Osteocyte (in vitro differentiated cells): Measurements from ENCODE around the gene KCNJ11. TPM values are rescaled to one million over a fixed set of nuclear protein-coding genes. Genes with fewer than 3 reads are reported as not detected.

ENCODE experiments used
- DNase-seq: peaks from one replicate; pipeline ENCODE4 v3.0.0; 2021; ENCODE audit warnings: mixed read lengths; ENCODE audit not compliant: unreplicated experiment; ENCODE audit errors: extremely low spot score
- H3K27ac Mint-ChIP-seq: one replicate; pipeline ENCODE4 v1.8.0; 2021; ENCODE audit warnings: mild to moderate bottlenecking, mixed read lengths; ENCODE audit not compliant: unreplicated experiment
- H3K27me3 Mint-ChIP-seq: one replicate; pipeline ENCODE4 v1.8.0; 2021; ENCODE audit warnings: mixed read lengths; ENCODE audit not compliant: unreplicated experiment
- H3K36me3 Mint-ChIP-seq: one replicate; pipeline ENCODE4 v1.8.0; 2021; ENCODE audit warnings: mixed read lengths; ENCODE audit not compliant: unreplicated experiment
- H3K4me1 Mint-ChIP-seq: one replicate; pipeline ENCODE4 v1.8.0; 2021; ENCODE audit warnings: mixed read lengths; ENCODE audit not compliant: unreplicated experiment
- H3K4me3 Mint-ChIP-seq: one replicate; pipeline ENCODE4 v1.8.0; 2021; ENCODE audit warnings: mild to moderate bottlenecking, moderate library complexity, mixed read lengths; ENCODE audit not compliant: unreplicated experiment
- H3K9me3 Mint-ChIP-seq: one replicate; pipeline ENCODE4 v1.8.0; 2021; ENCODE audit warnings: mixed read lengths; ENCODE audit not compliant: unreplicated experiment
- long read RNA-seq: library from polyadenylated mRNA; unstranded; transcript quantifications from one replicate; pipeline ENCODE4 v2.0.0, GENCODE V29; 2021
- total RNA-seq: library from RNA; stranded (reverse); gene quantifications from 2 replicates; pipeline ENCODE4 v1.2.1, GENCODE V29; 2021
- TF ChIP-seq, protein P1 (sequence below): fragments of 200-600 bp; sonication (generic); IDR thresholded peaks from 2 replicates; pipeline ENCODE4 v1.5.0; 2021; ENCODE audit warnings: antibody characterized with exemption, mild to moderate bottlenecking, moderate library complexity

Gene KCNJ11
- total RNA-seq = not detected in 2 replicates
- long read RNA-seq = 0 reads

DNA sequence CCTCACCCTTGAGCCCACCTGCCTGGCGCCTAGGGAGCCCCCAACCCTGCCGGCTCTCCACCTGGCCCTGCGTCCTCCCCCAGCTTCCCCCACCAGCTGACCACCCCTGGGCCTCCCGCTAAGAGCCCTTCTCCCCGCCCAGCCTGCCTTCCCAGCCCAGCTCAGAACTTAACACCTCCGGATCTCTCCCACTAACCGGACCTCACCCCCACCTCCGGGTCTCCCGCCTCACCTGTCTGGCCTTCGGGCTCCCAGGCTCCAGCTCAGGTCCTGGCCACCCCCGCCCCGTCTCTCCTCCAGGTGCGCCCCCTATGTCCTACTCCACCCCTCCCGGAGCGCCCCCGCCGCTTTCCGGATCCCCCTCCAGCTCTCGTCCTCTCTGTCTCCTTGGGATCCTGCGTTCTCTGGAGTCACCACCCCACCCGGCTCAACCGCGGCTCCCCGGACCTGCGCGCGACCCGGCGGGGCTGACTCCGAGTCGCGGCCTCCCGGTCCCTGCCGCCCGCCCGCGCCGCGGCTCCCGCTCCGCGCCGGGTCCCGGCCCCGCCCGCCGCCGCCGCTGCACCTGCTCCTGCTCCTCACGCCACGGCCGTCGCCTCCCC lies at the start of gene KCNJ11:
Gene KCNJ11 (minus strand): TSS at position 51 of the 602 bp plus-strand sequence. CDS start 568 bp downstream, outside the sequence.
- no peak within 1 kb of the TSS for H3K27ac Mint-ChIP-seq
- TF ChIP-seq, protein P1, sequence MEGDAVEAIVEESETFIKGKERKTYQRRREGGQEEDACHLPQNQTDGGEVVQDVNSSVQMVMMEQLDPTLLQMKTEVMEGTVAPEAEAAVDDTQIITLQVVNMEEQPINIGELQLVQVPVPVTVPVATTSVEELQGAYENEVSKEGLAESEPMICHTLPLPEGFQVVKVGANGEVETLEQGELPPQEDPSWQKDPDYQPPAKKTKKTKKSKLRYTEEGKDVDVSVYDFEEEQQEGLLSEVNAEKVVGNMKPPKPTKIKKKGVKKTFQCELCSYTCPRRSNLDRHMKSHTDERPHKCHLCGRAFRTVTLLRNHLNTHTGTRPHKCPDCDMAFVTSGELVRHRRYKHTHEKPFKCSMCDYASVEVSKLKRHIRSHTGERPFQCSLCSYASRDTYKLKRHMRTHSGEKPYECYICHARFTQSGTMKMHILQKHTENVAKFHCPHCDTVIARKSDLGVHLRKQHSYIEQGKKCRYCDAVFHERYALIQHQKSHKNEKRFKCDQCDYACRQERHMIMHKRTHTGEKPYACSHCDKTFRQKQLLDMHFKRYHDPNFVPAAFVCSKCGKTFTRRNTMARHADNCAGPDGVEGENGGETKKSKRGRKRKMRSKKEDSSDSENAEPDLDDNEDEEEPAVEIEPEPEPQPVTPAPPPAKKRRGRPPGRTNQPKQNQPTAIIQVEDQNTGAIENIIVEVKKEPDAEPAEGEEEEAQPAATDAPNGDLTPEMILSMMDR = no peak
- H3K4me3 Mint-ChIP-seq = peak within 1 kb of the TSS; percentile 75
- DNase-seq = no peak
- H3K9me3 Mint-ChIP-seq = no peaks in the 10 kb centered on the region
- H3K4me1 Mint-ChIP-seq = peaks cover 3% of the 10 kb centered on the region
- H3K27me3 Mint-ChIP-seq = peaks cover 23% of the 10 kb centered on the region
- H3K36me3 Mint-ChIP-seq = no peaks in the 10 kb centered on the region

DNA sequence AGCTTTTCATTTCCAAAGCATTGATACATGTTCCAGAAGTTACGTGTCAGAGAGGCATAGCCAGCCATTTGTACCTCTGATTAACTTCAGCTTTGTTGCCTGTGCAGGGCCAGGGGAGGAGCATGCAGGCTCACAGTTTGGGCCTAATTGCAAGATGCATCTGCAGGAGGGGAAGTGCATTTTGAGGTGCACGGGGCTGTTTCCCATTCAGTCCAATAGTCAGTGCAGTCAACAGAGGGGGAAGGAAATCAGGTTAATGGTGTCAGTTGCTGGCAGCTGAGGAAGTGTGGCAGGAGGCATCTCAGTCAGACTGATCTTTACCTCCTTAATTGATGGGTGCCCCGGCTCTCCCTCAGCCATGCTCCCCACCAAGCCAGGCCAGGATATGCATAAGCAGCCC lies 48.9 kb upstream of the KCNJ11 start:
- no peaks in the 10 kb centered on the region for H3K36me3 Mint-ChIP-seq
- TF ChIP-seq, protein P1 = no peak
- peaks cover 57% of the 10 kb centered on the region for H3K27me3 Mint-ChIP-seq
- H3K4me1 Mint-ChIP-seq = no peaks in the 10 kb centered on the region
- no peak overlapping the region for H3K4me3 Mint-ChIP-seq
- H3K27ac Mint-ChIP-seq = no peak overlapping the region
- DNase-seq = no peak
- peaks cover 7% of the 10 kb centered on the region for H3K9me3 Mint-ChIP-seq

DNA sequence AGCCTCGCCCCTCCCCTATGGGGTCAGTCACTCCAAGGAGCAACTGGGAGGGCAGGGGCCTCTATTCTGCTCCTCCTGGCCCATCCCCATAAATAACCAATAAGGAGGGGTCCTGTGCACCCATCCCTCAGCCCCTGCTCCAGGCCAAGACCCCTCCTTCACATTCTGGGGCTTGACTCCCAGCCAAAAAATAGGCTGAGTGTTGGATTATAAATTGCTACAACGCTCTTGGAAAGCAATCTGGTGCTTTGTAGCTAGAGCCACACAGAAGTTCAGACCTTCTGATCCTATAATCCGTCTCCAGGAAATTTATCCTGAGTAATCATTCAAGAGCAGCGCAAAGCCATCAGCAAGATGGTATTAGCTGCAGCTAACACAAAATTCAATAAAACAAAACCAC lies 45.6 kb upstream of the KCNJ11 start:
- H3K27me3 Mint-ChIP-seq = peaks cover 44% of the 10 kb centered on the region
- H3K4me1 Mint-ChIP-seq = no peaks in the 10 kb centered on the region
- TF ChIP-seq, protein P1 = no peak
- H3K36me3 Mint-ChIP-seq = no peaks in the 10 kb centered on the region
- no peak for DNase-seq
- H3K4me3 Mint-ChIP-seq = no peak overlapping the region
- no peaks in the 10 kb centered on the region for H3K9me3 Mint-ChIP-seq
- H3K27ac Mint-ChIP-seq = no peak overlapping the region

DNA sequence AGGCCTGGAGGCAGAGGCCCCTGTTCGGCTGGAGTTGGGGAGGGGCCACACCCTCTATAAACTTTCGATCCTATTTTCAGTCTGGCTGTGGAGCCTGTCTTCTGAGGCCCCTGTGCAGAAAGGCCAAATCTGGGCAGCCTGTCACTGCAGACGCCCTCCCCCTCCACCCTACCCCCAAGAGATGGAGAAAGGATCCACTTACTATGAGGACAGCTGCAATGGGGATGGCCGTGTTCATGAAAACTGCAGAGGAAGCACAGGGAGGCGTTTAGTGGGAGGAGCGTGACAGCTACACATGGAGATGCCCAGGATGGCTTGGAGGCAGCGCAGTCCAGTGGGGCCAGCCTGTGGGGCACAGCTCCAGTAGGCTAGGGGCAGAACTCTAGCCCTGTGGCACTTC lies 43.5 kb upstream of the KCNJ11 start:
- TF ChIP-seq, protein P1 = no peak
- H3K9me3 Mint-ChIP-seq = no peaks in the 10 kb centered on the region
- H3K4me3 Mint-ChIP-seq = no peak overlapping the region
- no peak for DNase-seq
- no peaks in the 10 kb centered on the region for H3K36me3 Mint-ChIP-seq
- H3K27me3 Mint-ChIP-seq = peaks cover 40% of the 10 kb centered on the region
- H3K4me1 Mint-ChIP-seq = no peaks in the 10 kb centered on the region
- no peak overlapping the region for H3K27ac Mint-ChIP-seq

DNA sequence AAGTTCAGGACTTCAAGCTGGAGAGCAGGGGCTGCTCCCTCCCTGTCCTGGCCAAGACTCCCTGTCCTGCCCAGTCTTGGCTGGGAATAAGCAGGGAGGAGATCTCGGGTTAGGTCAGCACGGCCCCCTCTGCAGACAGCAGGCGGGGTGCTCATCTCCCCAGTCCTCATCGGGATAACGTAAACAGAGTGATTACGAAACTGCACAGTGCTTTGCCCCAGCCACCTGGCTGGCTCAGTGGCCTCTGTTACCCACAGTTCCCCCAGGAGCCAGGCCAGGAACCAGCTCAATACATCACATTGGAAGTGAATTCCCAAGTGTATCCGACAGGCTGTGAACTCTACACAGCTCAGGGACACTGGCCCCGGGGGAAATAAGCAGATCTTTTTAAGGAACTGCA lies 42.7 kb upstream of the KCNJ11 start:
- no peak overlapping the region for H3K27ac Mint-ChIP-seq
- TF ChIP-seq, protein P1 = no peak

More for the DNA sequence above, 42.7 kb upstream of the KCNJ11 start:
- Mint-ChIP-seq H3K36me3 (no peaks in the 10 kb centered on the region), H3K4me3 (no peak overlapping the region), H3K4me1 (no peaks in the 10 kb centered on the region), H3K9me3 (no peaks in the 10 kb centered on the region), H3K27me3 (peaks cover 36% of the 10 kb centered on the region)
- DNase-seq = no peak
